Measurements from ENCODE around the gene ACOT7.
A peak's percentile ranks its signal among the peaks of the same experiment; 100 is the strongest.

The ACOT7 gene

DNA sequence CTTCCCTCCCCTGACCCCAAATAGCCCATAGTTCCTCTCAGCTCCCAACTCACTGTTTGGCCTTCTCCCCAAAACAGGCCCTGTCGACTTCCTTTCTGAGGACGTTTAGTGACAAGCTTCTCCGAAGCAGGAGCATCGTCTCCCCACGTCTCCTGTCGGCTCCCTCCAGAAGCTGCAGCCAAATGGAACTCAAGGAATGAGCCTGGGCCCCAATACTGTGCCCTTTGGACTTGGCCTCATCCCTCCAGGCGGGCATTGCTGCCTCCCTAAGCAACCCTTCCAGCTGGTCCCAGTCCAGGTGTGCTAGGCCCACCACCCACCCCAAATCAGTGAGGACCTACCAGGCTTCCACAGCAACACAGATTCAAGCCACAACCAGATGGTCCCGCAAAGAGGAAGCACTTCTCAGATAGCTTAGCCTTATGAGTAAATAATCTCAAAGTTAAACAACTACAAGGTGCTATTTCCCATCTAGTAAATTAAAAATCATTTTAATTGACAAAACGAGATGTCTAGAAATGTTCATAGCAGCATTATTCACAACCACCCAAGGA lies 33.0 kb downstream of the ACOT7 start:
- Histone ChIP-seq H3K79me2 (ENCODE audit: insufficient read depth, low read length) (peaks cover 93% of the 10 kb centered on the region), H3K4me2 (ENCODE audit: insufficient read depth, low read length) (no peak overlapping the region), H3K27ac (ENCODE audit: low read length) (peak overlapping the region; percentile 66), H3K4me1 (ENCODE audit: insufficient read depth, low read length) (peaks cover 30% of the 10 kb centered on the region), H2AFZ (ENCODE audit: low read depth, low read length) (no peak overlapping the region), H3K36me3 (ENCODE audit: insufficient read depth, low read length) (peaks cover 15% of the 10 kb centered on the region), H3K9ac (ENCODE audit: low read depth, low read length) (peak overlapping the region; percentile 31), H4K20me1 (ENCODE audit: insufficient read depth, low read length) (peaks cover 73% of the 10 kb centered on the region), H3K27me3 (ENCODE audit: insufficient read depth, low read length, poor library complexity) (no peaks in the 10 kb centered on the region), H3K9me3 (ENCODE audit: insufficient read depth, low read length, severe bottlenecking) (no peaks in the 10 kb centered on the region), H3K4me3 (ENCODE audit: low read depth in 1 of 2, low read length in 2 of 2) (no peak overlapping the region)
- TF ChIP-seq EZH2 (IDR thresholded peaks at IDR 0.05; ENCODE audit: borderline replicate concordance, low read depth, low read length, severe bottlenecking), result no peak
- TF ChIP-seq, protein P1, sequence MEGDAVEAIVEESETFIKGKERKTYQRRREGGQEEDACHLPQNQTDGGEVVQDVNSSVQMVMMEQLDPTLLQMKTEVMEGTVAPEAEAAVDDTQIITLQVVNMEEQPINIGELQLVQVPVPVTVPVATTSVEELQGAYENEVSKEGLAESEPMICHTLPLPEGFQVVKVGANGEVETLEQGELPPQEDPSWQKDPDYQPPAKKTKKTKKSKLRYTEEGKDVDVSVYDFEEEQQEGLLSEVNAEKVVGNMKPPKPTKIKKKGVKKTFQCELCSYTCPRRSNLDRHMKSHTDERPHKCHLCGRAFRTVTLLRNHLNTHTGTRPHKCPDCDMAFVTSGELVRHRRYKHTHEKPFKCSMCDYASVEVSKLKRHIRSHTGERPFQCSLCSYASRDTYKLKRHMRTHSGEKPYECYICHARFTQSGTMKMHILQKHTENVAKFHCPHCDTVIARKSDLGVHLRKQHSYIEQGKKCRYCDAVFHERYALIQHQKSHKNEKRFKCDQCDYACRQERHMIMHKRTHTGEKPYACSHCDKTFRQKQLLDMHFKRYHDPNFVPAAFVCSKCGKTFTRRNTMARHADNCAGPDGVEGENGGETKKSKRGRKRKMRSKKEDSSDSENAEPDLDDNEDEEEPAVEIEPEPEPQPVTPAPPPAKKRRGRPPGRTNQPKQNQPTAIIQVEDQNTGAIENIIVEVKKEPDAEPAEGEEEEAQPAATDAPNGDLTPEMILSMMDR (IDR thresholded peaks at IDR 0.05; ENCODE audit: borderline replicate concordance, extremely low read depth, low read length, poor library complexity, severe bottlenecking), result no peak
- ATAC-seq (ENCODE audit: insufficient read depth, low read depth) (no peak), DNase-seq (no peak)

DNA sequence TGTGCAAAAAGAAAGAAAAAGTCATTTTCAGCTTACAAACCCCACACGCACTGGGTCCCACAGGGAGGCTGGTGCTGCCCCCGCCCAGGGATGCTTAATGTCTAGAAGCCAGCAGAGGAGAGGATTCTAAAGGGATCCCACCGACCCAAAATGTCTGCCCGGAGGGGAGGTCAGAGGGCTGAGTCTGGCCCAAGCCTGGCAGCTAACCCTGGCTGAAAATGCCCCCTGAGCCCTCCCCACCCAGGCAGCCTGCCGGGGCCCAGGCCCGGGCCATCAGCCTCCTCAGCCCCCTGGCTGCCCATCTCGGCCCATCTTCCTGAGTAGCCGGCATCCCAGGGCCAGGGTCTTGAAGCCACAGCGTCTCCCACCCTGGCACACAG lies 33.5 kb downstream of the ACOT7 start:
- ATAC-seq (ENCODE audit: insufficient read depth, low read depth), result peak; percentile 33; the same call in 2 of the 3 replicates
- H3K9ac ChIP-seq (ENCODE audit: low read depth, low read length), result peak overlapping the region; percentile 31
- TF ChIP-seq EZH2 (IDR thresholded peaks at IDR 0.05; ENCODE audit: borderline replicate concordance, low read depth, low read length, severe bottlenecking), result no peak
- TF ChIP-seq, protein P1 (IDR thresholded peaks at IDR 0.05; ENCODE audit: borderline replicate concordance, extremely low read depth, low read length, poor library complexity, severe bottlenecking), result no peak
- 0 out of 2 replicates have a peak overlapping the region, but pooled peaks have one; percentile 24 for H3K4me2 ChIP-seq (ENCODE audit: insufficient read depth, low read length)
- peaks cover 15% of the 10 kb centered on the region for H3K36me3 ChIP-seq (ENCODE audit: insufficient read depth, low read length)
- H3K4me1 ChIP-seq (ENCODE audit: insufficient read depth, low read length), result peaks cover 30% of the 10 kb centered on the region
- DNase-seq, result no peak
- H4K20me1 ChIP-seq (ENCODE audit: insufficient read depth, low read length), result peaks cover 77% of the 10 kb centered on the region
- peak overlapping the region; percentile 66 for H3K27ac ChIP-seq (ENCODE audit: low read length)
- H2AFZ ChIP-seq (ENCODE audit: low read depth, low read length), result no peak overlapping the region
- H3K9me3 ChIP-seq (ENCODE audit: insufficient read depth, low read length, severe bottlenecking), result no peaks in the 10 kb centered on the region
- H3K27me3 ChIP-seq (ENCODE audit: insufficient read depth, low read length, poor library complexity), result no peaks in the 10 kb centered on the region
- no peak overlapping the region for H3K4me3 ChIP-seq (ENCODE audit: low read depth in 1 of 2, low read length in 2 of 2)
- peaks cover 96% of the 10 kb centered on the region for H3K79me2 ChIP-seq (ENCODE audit: insufficient read depth, low read length)

DNA sequence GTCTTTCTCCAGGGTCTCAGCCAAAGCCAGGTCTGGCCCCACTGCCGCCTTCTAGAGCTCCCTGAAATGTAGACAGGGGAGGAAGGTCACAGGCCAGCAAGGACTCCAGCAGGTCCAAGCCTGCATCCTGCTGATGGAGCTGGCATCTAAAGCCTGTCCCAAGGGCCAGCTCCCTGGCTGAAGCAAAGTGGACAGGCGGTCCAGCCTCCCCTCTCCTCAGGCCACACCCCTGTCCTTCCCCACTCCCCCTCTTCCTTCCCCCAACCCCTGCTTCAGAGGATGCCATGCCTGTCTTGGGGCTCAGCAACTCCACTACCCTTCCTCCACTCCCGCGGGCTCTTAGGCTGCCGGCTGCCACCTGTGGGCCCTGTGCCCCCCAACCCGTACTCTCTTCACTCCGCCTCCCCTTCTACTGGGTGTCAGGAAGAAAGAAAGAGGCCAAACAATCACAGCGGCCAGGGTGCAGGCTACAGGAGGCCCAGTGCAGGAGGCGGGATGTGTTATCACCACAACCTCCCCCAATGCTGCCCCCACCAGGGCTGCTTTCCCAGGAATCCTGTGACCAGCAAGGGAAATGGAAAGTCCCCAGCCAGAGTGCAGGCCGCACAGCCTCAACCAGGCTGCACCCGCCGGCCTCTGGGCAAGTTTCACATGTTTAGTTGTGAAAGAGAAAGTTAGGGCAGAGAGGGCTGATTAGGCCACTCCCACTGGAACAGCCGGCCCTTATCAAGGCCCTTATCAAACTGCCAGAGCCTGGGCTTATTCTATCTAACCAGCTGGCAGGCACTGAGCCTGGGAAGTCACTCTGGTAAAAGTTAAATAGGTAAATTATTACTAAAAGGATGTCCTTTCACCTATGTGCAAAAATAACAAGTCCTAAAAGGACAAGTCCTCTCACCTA lies 34.1 kb downstream of the ACOT7 start:
- H4K20me1 ChIP-seq (ENCODE audit: insufficient read depth, low read length), result peaks cover 84% of the 10 kb centered on the region
- H3K79me2 ChIP-seq (ENCODE audit: insufficient read depth, low read length), result peaks cover 96% of the 10 kb centered on the region
- H3K4me3 ChIP-seq (ENCODE audit: low read depth in 1 of 2, low read length in 2 of 2), result no peak overlapping the region
- TF ChIP-seq EZH2 (IDR thresholded peaks at IDR 0.05; ENCODE audit: borderline replicate concordance, low read depth, low read length, severe bottlenecking), result no peak
- TF ChIP-seq, protein P1 (IDR thresholded peaks at IDR 0.05; ENCODE audit: borderline replicate concordance, extremely low read depth, low read length, poor library complexity, severe bottlenecking), result no peak
- peaks cover 30% of the 10 kb centered on the region for H3K4me1 ChIP-seq (ENCODE audit: insufficient read depth, low read length)
- no peak overlapping the region for H2AFZ ChIP-seq (ENCODE audit: low read depth, low read length)
- H3K27ac ChIP-seq (ENCODE audit: low read length), result peak overlapping the region; percentile 66
- DNase-seq (peak; percentile 70), ATAC-seq (ENCODE audit: insufficient read depth, low read depth) (peak; percentile 80)
- peak overlapping the region; percentile 24; the same call in 1 of the 2 replicates for H3K4me2 ChIP-seq (ENCODE audit: insufficient read depth, low read length)
- H3K9ac ChIP-seq (ENCODE audit: low read depth, low read length), result peak overlapping the region; percentile 24; the same call in 1 of the 2 replicates
- H3K27me3 ChIP-seq (ENCODE audit: insufficient read depth, low read length, poor library complexity), result no peaks in the 10 kb centered on the region
- peaks cover 15% of the 10 kb centered on the region for H3K36me3 ChIP-seq (ENCODE audit: insufficient read depth, low read length)
- H3K9me3 ChIP-seq (ENCODE audit: insufficient read depth, low read length, severe bottlenecking), result no peaks in the 10 kb centered on the region
